Neural cell (in vitro differentiated cells): Measurements from ENCODE around the gene ZFYVE21. TPM values are rescaled to one million over a fixed set of nuclear protein-coding genes. Genes with fewer than 3 reads are reported as not detected.

Source experiments
- H2AFZ ChIP-seq: fragments of 200-600, 300-800 bp; sonication (generic), shearing (Covaris generic); 2 replicates; pipeline ENCODE4 v1.6.0; 2014; ENCODE audit warnings: low read depth, mild to moderate bottlenecking, antibody characterized with exemption, low read length, moderate library complexity
- H3F3A ChIP-seq: fragments of 200-600 bp; shearing (Covaris generic); 2 replicates; pipeline ENCODE4 v1.6.1; 2016; ENCODE audit warnings: mild to moderate bottlenecking, moderate library complexity, mixed read lengths, antibody characterized with exemption, low read length; ENCODE audit not compliant: insufficient read depth, poor library complexity, severe bottlenecking
- H3K27ac ChIP-seq: fragments of 200-600, 300-800 bp; sonication (generic), shearing (Covaris generic); 2 replicates; pipeline ENCODE4 v1.5.1; 2014; ENCODE audit warnings: mild to moderate bottlenecking, low read length, moderate library complexity
- H3K27me3 ChIP-seq: fragments of 300-800, 200-600 bp; sonication (generic), shearing (Covaris generic); 2 replicates; pipeline ENCODE4 v1.6.0; 2014; ENCODE audit warnings: mild to moderate bottlenecking, low read depth, low read length, moderate library complexity; ENCODE audit not compliant: insufficient read depth
- H3K36me3 ChIP-seq: fragments of 300-800, 200-600 bp; sonication (generic), shearing (Covaris generic); 2 replicates; pipeline ENCODE4 v1.5.1; 2014; ENCODE audit warnings: mild to moderate bottlenecking, antibody characterized with exemption, low read length, moderate library complexity; ENCODE audit not compliant: insufficient read depth
- H3K4me2 ChIP-seq: fragments of 300-800, 200-600 bp; sonication (generic), shearing (Covaris generic); 2 replicates; pipeline ENCODE4 v1.6.0; 2014; ENCODE audit warnings: mild to moderate bottlenecking, low read length
- H3K4me3 ChIP-seq: fragments of 300-800, 200-600 bp; sonication (generic), shearing (Covaris generic); 2 replicates; pipeline ENCODE4 v1.5.1; 2014; ENCODE audit warnings: mild to moderate bottlenecking, low read length, moderate library complexity
- H3K79me2 ChIP-seq: fragments of 200-600 bp; shearing (Covaris generic); replicated peaks from 2 replicates; pipeline ENCODE4 v1.6.0; 2014; ENCODE audit warnings: mild to moderate bottlenecking, low read length, moderate library complexity; ENCODE audit not compliant: insufficient read depth
- H3K9ac ChIP-seq: fragments of 300-800, 200-600 bp; sonication (generic), shearing (Covaris generic); 2 replicates; pipeline ENCODE4 v1.6.1; 2016; ENCODE audit warnings: mild to moderate bottlenecking, low read length, mixed read lengths
- H3K9me2 ChIP-seq: fragments of 200-600 bp; shearing (Covaris generic); 2 replicates; pipeline ENCODE4 v1.6.1; 2016; ENCODE audit warnings: mild to moderate bottlenecking, low read length, mixed read lengths; ENCODE audit not compliant: insufficient read depth
- H3K9me3 ChIP-seq: fragments of 200-600, 300-800 bp; sonication (generic), shearing (Covaris generic); 2 replicates; pipeline ENCODE4 v1.6.1; 2016; ENCODE audit warnings: mild to moderate bottlenecking, mixed run types, low read length, moderate library complexity, mixed read lengths
- H4K20me1 ChIP-seq: fragments of 200-600 bp; shearing (Covaris generic); 2 replicates; pipeline ENCODE4 v1.6.1; 2016; ENCODE audit warnings: mild to moderate bottlenecking, mixed run types; ENCODE audit not compliant: insufficient read depth
- CTCF ChIP-seq: fragments of 450-650 bp; IDR thresholded peaks from 2 replicates; pipeline ENCODE4 v1.5.1; 2014; ENCODE audit warnings: antibody characterized with exemption, mild to moderate bottlenecking, moderate library complexity; ENCODE audit not compliant: poor library complexity, severe bottlenecking
- EP300 ChIP-seq: fragments of 450-650 bp; conservative IDR thresholded peaks from 2 replicates; pipeline ENCODE4 v1.6.1; 2014; ENCODE audit warnings: antibody characterized with exemption, mild to moderate bottlenecking, moderate library complexity; ENCODE audit not compliant: poor library complexity, severe bottlenecking
- EZH2 ChIP-seq: fragments of 200-600, 300-800 bp; shearing (Covaris generic), sonication (generic); IDR thresholded peaks from 2 replicates; pipeline ENCODE4 v1.6.1; 2014; ENCODE audit warnings: antibody characterized with exemption, low read length, borderline replicate concordance, mild to moderate bottlenecking; ENCODE audit not compliant: insufficient read depth, poor library complexity, severe bottlenecking
- MXI1 ChIP-seq: fragments of 450-650 bp; conservative IDR thresholded peaks from 2 replicates; pipeline ENCODE4 v1.6.1; 2014; ENCODE audit warnings: antibody characterized with exemption, mild to moderate bottlenecking; ENCODE audit not compliant: poor library complexity, severe bottlenecking
- POLR2AphosphoS5 ChIP-seq: IDR thresholded peaks from 2 replicates; pipeline ENCODE4 v1.6.1; 2012
- RAD21 ChIP-seq: fragments of 450-650 bp; conservative IDR thresholded peaks from 2 replicates; pipeline ENCODE4 v1.6.1; 2014; ENCODE audit warnings: antibody characterized with exemption, mild to moderate bottlenecking, moderate library complexity
- REST ChIP-seq: IDR thresholded peaks from 2 replicates; pipeline ENCODE4 v1.6.1; 2012; ENCODE audit warnings: borderline replicate concordance
- SMC3 ChIP-seq: fragments of 450-650 bp; conservative IDR thresholded peaks from 2 replicates; pipeline ENCODE4 v1.6.1; 2014; ENCODE audit warnings: antibody characterized with exemption, mild to moderate bottlenecking, moderate library complexity; ENCODE audit not compliant: poor library complexity
- TAF1 ChIP-seq: IDR thresholded peaks from 2 replicates; pipeline ENCODE4 v1.6.1; 2012; ENCODE audit warnings: low read depth
- polyA plus RNA-seq: library from polyadenylated mRNA; depleted of rRNA; stranded (reverse); fragments of >200 nt; gene quantifications from 2 replicates; pipeline ENCODE4 v1.2.3, GENCODE V29; 2014

ZFYVE21 gene
- polyA plus RNA-seq, 1 donor from 2014 or later = 99.7 TPM

- no peak for TF ChIP-seq POLR2AphosphoS5
- TF ChIP-seq MXI1 = no peak
- TF ChIP-seq RAD21 = no peak
- TF ChIP-seq REST = no peak
- no peak for TF ChIP-seq TAF1
- no peak for TF ChIP-seq CTCF
- TF ChIP-seq EP300 = no peak
- no peak for TF ChIP-seq SMC3
- TF ChIP-seq EZH2 = no peak
- Histone ChIP-seq H3K9ac (no peak overlapping the region), H4K20me1 (no peaks in the 10 kb centered on the region), H3K4me3 (no peak overlapping the region), H3K36me3 (no peaks in the 10 kb centered on the region), H3K9me3 (no peaks in the 10 kb centered on the region), H2AFZ (no peak overlapping the region), H3K79me2 (no peaks in the 10 kb centered on the region), H3K27ac (no peak overlapping the region), H3K27me3 (no peaks in the 10 kb centered on the region), H3K9me2 (no peaks in the 10 kb centered on the region), H3F3A (no peaks in the 10 kb centered on the region), H3K4me2 (no peak overlapping the region)
Observed at GRCh38 chr14:103743691-103744090, 28.1 kb downstream of the ZFYVE21 start.

DNA sequence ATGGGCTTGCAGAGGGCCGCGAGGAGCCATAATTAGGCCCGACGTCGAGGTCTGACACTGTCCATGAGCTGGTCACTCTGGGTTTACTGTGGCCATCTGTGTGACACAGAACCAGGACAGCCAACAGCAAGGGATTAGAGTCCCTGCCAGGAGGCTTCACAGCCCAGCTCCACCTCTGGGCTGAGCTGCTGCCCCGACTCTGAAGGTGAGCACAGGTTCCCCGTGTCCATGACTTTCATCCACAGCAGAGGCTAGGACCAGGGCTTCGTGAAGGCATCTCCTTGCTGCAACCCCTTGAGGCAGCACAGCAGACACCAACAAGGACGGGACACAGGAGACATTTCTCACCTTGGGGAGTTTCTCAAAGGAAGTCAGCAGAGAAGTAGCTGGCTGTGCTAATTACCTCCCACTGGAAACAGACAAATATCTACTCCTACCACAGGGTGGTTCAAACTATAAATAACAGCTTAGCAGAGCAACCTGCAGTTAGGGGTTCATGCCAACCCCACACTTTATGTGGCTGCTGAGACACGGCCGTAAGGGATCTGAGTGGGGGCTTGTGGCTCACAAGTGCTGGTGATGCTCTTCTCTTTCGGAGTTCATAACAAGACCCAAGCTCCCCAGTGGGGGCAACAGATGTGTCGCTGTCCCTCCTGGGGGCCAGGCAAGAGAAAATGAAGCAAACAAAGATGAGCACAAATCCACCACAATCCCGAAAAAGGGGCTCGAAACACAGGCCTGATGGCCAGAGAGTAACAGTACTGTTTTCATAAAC, 29.2 kb downstream of the ZFYVE21 start:
- Histone ChIP-seq H2AFZ (no peak overlapping the region), H3F3A (no peaks in the 10 kb centered on the region), H3K36me3 (no peaks in the 10 kb centered on the region), H3K79me2 (no peaks in the 10 kb centered on the region), H3K9me2 (no peaks in the 10 kb centered on the region), H3K27ac (no peak overlapping the region), H4K20me1 (no peaks in the 10 kb centered on the region), H3K4me2 (no peak overlapping the region), H3K9me3 (no peaks in the 10 kb centered on the region), H3K4me3 (no peak overlapping the region), H3K9ac (no peak overlapping the region), H3K27me3 (no peaks in the 10 kb centered on the region)
- TF ChIP-seq REST (no peak), SMC3 (no peak), EZH2 (no peak), CTCF (no peak), MXI1 (no peak), TAF1 (no peak), RAD21 (no peak), POLR2AphosphoS5 (no peak), EP300 (no peak)
